Prostate gland (tissue), 2 donors: Measurements from ENCODE around the gene PER1. TPM values are rescaled to one million over a fixed set of nuclear protein-coding genes. Genes with fewer than 3 reads are reported as not detected.
A peak's percentile ranks its signal among the peaks of the same experiment; 100 is the strongest.

Source experiments
- DNase-seq: peaks from one replicate; pipeline ENCODE4 v3.0.0-alpha.2; 2019; ENCODE audit warnings: low spot score
- H3K27ac ChIP-seq, 2 donors: fragments of 200-600 bp; sonication (generic); 2 replicates each; pipeline ENCODE4 v1.5.1; 2017 to 2019
- H3K27me3 ChIP-seq: fragments of 200-600 bp; sonication (generic); replicated peaks from 2 replicates; pipeline ENCODE4 v1.5.1; 2019; ENCODE audit not compliant: insufficient read depth
- H3K36me3 ChIP-seq, 2 donors: fragments of 200-600 bp; sonication (generic); 1 replicate in 1 of 2; 2 replicates in 1 of 2; pipeline versions ENCODE4 v1.5.1 to v1.8.1; 2017 to 2019
- H3K4me1 ChIP-seq: fragments of 200-600 bp; sonication (generic); replicated peaks from 2 replicates; pipeline ENCODE4 v1.5.1; 2019
- H3K4me3 ChIP-seq, 2 donors: fragments of 200-600 bp; sonication (generic); 2 replicates each; pipeline ENCODE4 v1.5.1; 2017 to 2019
- H3K9me3 ChIP-seq: fragments of 200-600 bp; sonication (generic); 2 replicates; pipeline ENCODE4 v1.5.1; 2017
- CTCF ChIP-seq, 4 experiments: fragments of 200-600 bp in 2 of 4; fragments of 450-650 bp in 2 of 4; sonication (generic) in 2 of 4; IDR thresholded peaks; 1 replicate in 3 of 4; 2 replicates in 1 of 4; pipeline ENCODE4 v1.5.1; 2016 to 2019; ENCODE audit warnings: antibody characterized with exemption in 4 of 4, mild to moderate bottlenecking in 2 of 4, moderate library complexity in 2 of 4
- POLR2A ChIP-seq: fragments of 450-650 bp; IDR thresholded peaks from one replicate; pipeline ENCODE4 v1.6.1; 2016; ENCODE audit warnings: antibody characterized with exemption, mild to moderate bottlenecking
- POLR2AphosphoS5 ChIP-seq: sonication (generic); formaldehyde crosslinking; IDR thresholded peaks from one replicate; pipeline ENCODE4 v1.6.1; 2017; ENCODE audit warnings: antibody characterized with exemption
- whole genome bisulfite sequencing: methylation state at CpG from one replicate; pipeline ENCODE4 v1.1.5; 2018; 5-methylcytosine and 5-hydroxymethylcytosine counted together
- intact Hi-C: fragments of 100-400 bp; cut with DNase I; formaldehyde crosslinking; loops from one replicate; pipeline ENCODE4 v1.14.2; 2022
- total RNA-seq, 2 donors: library from RNA; depleted of rRNA; stranded (reverse); fragments of >200 nt; gene quantifications; one replicate each; pipeline ENCODE4 v1.1.0, GENCODE V29; 2016

Gene PER1
- total RNA-seq, 2 donors from 2014 or later, result 119 to 142 TPM

- no peak overlapping the region for H3K27ac ChIP-seq
- H3K27me3 ChIP-seq, result no peaks in the 10 kb centered on the region
- peak overlapping the region; percentile 29 to 41 for H3K4me3 ChIP-seq
- no peaks in the 10 kb centered on the region for H3K9me3 ChIP-seq
- DNase-seq, result no peak
- 2% methylated on average over 52 of the region's 55 CpGs for WGBS
- H3K36me3 ChIP-seq, result no peaks in the 10 kb centered on the region
- TF ChIP-seq CTCF (IDR thresholded peaks at IDR 0.05) (no peak), POLR2AphosphoS5 (peak; percentile 7)
- H3K4me1 ChIP-seq, result peaks cover 9% of the 10 kb centered on the region
- intact Hi-C loops, result loop anchor here (5.0 kb wide), 1 partner anchor 64 kb away; no protein-coding TSS in a partner anchor
Observed at GRCh38 chr17:8122924-8123694, 29.1 kb downstream of the PER1 start.

DNA sequence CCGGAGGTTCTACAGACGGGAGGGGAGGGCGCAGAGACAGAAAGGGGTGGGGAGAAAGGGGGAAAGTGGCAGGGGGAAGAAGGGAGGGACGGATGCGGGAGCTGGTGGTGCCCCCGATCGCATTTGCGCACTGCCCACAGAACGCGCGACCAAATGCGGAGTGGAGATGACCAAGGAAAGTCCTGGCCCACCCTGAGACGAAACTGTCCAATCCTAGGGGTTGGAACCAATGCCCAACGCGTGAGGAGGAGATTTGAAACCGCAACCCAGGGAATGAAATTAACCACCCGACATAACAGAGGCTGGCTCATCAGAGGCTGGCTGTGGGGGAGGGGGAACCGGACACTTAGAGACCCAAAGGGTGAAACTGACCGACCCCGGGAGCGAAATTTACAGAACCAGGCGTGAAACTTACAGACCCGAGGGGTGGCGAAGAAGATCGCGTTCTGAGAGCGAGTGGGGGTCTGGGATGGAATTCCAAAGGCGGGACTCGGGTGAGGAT lies 29.7 kb downstream of the PER1 start:
- Histone ChIP-seq H3K9me3 (no peaks in the 10 kb centered on the region), H3K4me3 (peak overlapping the region; percentile 29 to 41), H3K27ac (no peak overlapping the region), H3K27me3 (no peaks in the 10 kb centered on the region), H3K36me3 (no peaks in the 10 kb centered on the region), H3K4me1 (peaks cover 10% of the 10 kb centered on the region)
- DNase-seq, result no peak
- intact Hi-C loops, result loop anchor here (5.0 kb wide), 1 partner anchor 65 kb away; no protein-coding TSS in a partner anchor
- 1% methylated on average over 29 of the region's 29 CpGs for WGBS
- TF ChIP-seq CTCF (IDR thresholded peaks at IDR 0.05) (no peak), POLR2A (no peak), POLR2AphosphoS5 (no peak)

DNA sequence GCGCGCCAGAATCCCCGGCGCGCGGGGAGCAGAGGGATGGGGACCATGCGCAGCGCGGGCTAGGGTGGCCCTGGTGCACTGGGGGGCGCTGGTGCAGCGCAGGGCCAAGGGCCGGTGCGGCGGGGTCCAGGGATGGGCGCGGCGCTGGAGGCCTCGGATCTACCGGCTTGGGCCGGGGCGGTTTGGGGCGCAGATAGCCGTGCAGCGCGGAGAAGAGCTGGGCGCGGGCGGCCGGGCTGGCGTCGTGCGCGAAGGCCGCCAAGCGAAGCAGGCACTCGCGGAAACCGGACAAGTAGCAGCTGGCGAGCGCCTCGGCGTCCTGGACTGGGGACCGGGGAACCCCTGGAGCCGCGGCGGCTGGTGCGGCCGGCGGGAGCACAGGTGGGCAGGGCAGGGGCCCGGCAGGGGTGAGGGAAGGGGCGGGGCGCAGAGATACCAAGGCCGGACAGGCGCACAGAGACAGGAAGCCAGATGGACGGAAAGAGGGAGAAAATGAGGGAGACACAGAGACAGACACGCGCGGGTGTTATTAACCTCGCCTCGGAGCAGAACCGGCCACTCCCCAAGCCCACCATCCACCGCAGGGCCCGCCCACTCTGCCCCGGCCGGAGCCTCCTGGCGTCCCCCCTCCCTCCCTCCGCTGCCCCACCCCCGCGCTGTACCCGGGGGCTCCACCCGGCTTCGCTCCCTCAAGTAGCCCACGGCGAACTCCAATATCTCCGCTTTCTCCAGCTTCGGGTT lies 30.4 kb downstream of the PER1 start:
- H3K36me3 ChIP-seq, result no peaks in the 10 kb centered on the region
- peak in 2 of 4 experiments; percentile 45 to 52 for TF ChIP-seq CTCF (IDR thresholded peaks at IDR 0.05)
- no peak for TF ChIP-seq POLR2AphosphoS5
- H3K4me3 ChIP-seq, result peak overlapping the region; percentile 29 to 41
- H3K27ac ChIP-seq, result peak overlapping the region; percentile 10 to 16
- WGBS, result 1% methylated on average over 75 of the region's 76 CpGs
- intact Hi-C loops, result loop anchor here (5.0 kb wide), 1 partner anchor 65 kb away; no protein-coding TSS in a partner anchor
- DNase-seq, result peak; percentile 24
- H3K9me3 ChIP-seq, result no peaks in the 10 kb centered on the region
- peaks cover 10% of the 10 kb centered on the region for H3K4me1 ChIP-seq
- H3K27me3 ChIP-seq, result no peaks in the 10 kb centered on the region

GRCh38 chr17:8121407-8121680 lies 30.9 kb downstream of the PER1 start:
- peaks cover 10% of the 10 kb centered on the region for H3K4me1 ChIP-seq
- TF ChIP-seq POLR2A (no peak), CTCF (IDR thresholded peaks at IDR 0.05) (no peak), POLR2AphosphoS5 (no peak)
- peak overlapping the region; percentile 10 to 16 for H3K27ac ChIP-seq
- no peaks in the 10 kb centered on the region for H3K36me3 ChIP-seq
- H3K27me3 ChIP-seq, result no peaks in the 10 kb centered on the region
- no peak for DNase-seq
- intact Hi-C loops, result loop anchor here (5.0 kb wide), 1 partner anchor 66 kb away; no protein-coding TSS in a partner anchor
- no peaks in the 10 kb centered on the region for H3K9me3 ChIP-seq
- H3K4me3 ChIP-seq, result peak overlapping the region; percentile 29 to 41
- under 1% methylated on average over 17 of the region's 25 CpGs for WGBS
